ENCODE measurements around the gene IKZF2.

DNA sequence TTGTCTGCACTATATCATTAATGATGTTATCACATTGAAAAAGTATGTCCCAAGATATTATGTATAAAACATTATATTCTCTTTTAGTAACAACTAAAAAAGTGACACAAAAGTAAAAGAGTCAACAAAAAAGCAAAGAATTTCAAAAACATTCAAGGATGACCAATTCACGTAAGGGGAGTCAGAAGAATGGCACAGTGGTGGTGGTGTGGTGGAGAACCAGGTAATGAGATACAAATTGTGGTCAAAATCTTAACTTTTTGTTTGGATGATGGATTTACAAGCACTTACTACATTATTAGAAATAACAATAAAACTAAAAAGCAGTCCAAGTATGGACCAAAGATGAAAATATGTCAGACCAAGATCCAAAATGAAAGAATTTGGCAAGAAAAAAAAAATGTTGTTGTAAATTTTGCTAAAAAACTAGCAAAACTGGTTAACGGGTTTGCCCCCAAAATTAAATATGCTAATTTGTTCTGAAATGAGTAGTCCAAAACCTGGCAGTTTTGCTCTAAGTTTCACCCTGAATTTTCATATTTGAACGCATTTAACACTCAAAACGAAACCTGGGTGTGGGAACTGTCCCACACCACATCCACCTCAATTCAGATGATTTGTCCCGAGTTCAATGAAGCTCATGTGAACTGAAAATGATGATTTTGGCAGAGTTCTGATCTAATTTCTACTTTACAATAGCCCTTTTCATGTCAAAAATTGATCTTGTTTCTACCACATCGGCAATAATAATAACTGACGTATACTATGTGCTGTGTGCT, 135.8 kb downstream of the IKZF2 start:
- TF ChIP-seq POLR2A (IDR thresholded peaks at IDR 0.05; ENCODE audit: low read length) (no peak), GATA1 (IDR thresholded peaks at IDR 0.05; ENCODE audit: low read depth, low read length) (no peak)

Data from erythroblast (primary cell).